ENCODE data around the gene PRCC. TPM values are rescaled to one million over a fixed set of nuclear protein-coding genes. Genes with fewer than 3 reads are reported as not detected.

Gene PRCC
- total RNA-seq, 6 experiments from 2014 or later = 67.0 to 79.3 (median 71.5) TPM

- Mint-ChIP-seq H3K9me3 (no peaks in the 10 kb centered on the region), H3K27me3 (ENCODE audit: insufficient read depth) (peaks cover 35% of the 10 kb centered on the region), H3K27ac (no peak overlapping the region), H3K36me3 (ENCODE audit: low read depth) (no peaks in the 10 kb centered on the region), H3K4me1 (ENCODE audit: low read depth) (no peaks in the 10 kb centered on the region), H3K4me3 (no peak overlapping the region)
- TF ChIP-seq CTCF (IDR thresholded peaks at IDR 0.05) = no peak
- DNase-seq = no peak
Observed at GRCh38 chr1:156840186-156840897, 73.0 kb downstream of the PRCC start.

GRCh38 chr1:156840898-156841279 lies 73.6 kb downstream of the PRCC start:
- Mint-ChIP-seq H3K27ac (no peak overlapping the region), H3K27me3 (ENCODE audit: insufficient read depth) (peaks cover 34% of the 10 kb centered on the region), H3K9me3 (no peaks in the 10 kb centered on the region), H3K4me1 (ENCODE audit: low read depth) (no peaks in the 10 kb centered on the region), H3K4me3 (no peak overlapping the region), H3K36me3 (ENCODE audit: low read depth) (no peaks in the 10 kb centered on the region)
- no peak for TF ChIP-seq CTCF (IDR thresholded peaks at IDR 0.05)
- DNase-seq = no peak

- DNase-seq = no peak
- TF ChIP-seq CTCF (IDR thresholded peaks at IDR 0.05) = no peak
- no peaks in the 10 kb centered on the region for H3K9me3 Mint-ChIP-seq
- no peaks in the 10 kb centered on the region for H3K4me1 Mint-ChIP-seq (ENCODE audit: low read depth)
- no peak overlapping the region for H3K4me3 Mint-ChIP-seq
- no peak overlapping the region for H3K27ac Mint-ChIP-seq
- H3K27me3 Mint-ChIP-seq (ENCODE audit: insufficient read depth) = peaks cover 33% of the 10 kb centered on the region
- H3K36me3 Mint-ChIP-seq (ENCODE audit: low read depth) = no peaks in the 10 kb centered on the region
Observed at GRCh38 chr1:156841295-156841855, 74.0 kb downstream of the PRCC start.

- no peak overlapping the region for H3K27ac Mint-ChIP-seq
- DNase-seq = no peak
- no peaks in the 10 kb centered on the region for H3K36me3 Mint-ChIP-seq (ENCODE audit: low read depth)
- peaks cover 38% of the 10 kb centered on the region for H3K27me3 Mint-ChIP-seq (ENCODE audit: insufficient read depth)
- H3K9me3 Mint-ChIP-seq = no peaks in the 10 kb centered on the region
- H3K4me3 Mint-ChIP-seq = no peak overlapping the region
- no peak for TF ChIP-seq CTCF (IDR thresholded peaks at IDR 0.05)
- no peaks in the 10 kb centered on the region for H3K4me1 Mint-ChIP-seq (ENCODE audit: low read depth)
Observed at GRCh38 chr1:156842618-156843300, 75.4 kb downstream of the PRCC start.

GRCh38 chr1:156844102-156844501 lies 76.8 kb downstream of the PRCC start:
- TF ChIP-seq CTCF (IDR thresholded peaks at IDR 0.05) = no peak
- no peaks in the 10 kb centered on the region for H3K4me1 Mint-ChIP-seq (ENCODE audit: low read depth)
- no peak overlapping the region for H3K4me3 Mint-ChIP-seq
- no peaks in the 10 kb centered on the region for H3K9me3 Mint-ChIP-seq
- no peaks in the 10 kb centered on the region for H3K36me3 Mint-ChIP-seq (ENCODE audit: low read depth)
- no peak for DNase-seq
- H3K27me3 Mint-ChIP-seq (ENCODE audit: insufficient read depth) = peaks cover 47% of the 10 kb centered on the region
- H3K27ac Mint-ChIP-seq = no peak overlapping the region

Measured in HFFc6 (cell line).